ENCODE results near the gene TSGA10IP. TPM values are rescaled to one million over a fixed set of nuclear protein-coding genes. Genes with fewer than 3 reads are reported as not detected.

The TSGA10IP gene
- polyA plus RNA-seq, 1 donor (not counting 4 experiments of a cell fraction or from before 2014, with no cell fraction given) = not detected

DNA sequence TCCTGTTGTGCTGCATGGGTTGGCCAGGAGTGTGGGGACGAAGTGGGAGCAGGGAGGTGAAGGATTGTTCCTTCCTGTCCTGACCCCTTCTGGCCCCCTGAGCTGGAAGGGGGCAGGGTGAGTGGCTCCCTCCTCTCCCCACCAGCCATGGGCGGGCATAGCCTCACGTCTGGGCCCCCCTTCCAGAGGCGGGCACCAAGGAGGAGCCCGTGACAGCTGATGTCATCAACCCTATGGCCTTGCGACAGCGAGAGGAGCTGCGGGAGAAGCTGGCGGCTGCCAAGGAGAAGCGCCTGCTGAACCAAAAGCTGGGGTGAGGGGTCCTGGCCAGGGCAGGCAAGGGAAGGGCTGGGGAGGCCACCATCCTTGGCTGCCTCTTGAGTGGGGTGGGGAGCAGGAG lies 19.6 kb downstream of the TSGA10IP start:
- Histone ChIP-seq H3K4me2 (ENCODE audit: control insufficient read depth, extremely low read depth, insufficient read depth, low read depth, low read length) (no peak overlapping the region), H3K9ac (ENCODE audit: control insufficient read depth, extremely low read depth, insufficient read depth, low read length) (no peak overlapping the region), H3K9me3 (ENCODE audit: control insufficient read depth, low read depth, low read length) (no peaks in the 10 kb centered on the region), H3K27ac (ENCODE audit: control insufficient read depth, insufficient read depth, low read length) (no peak overlapping the region), H3K9me1 (ENCODE audit: control insufficient read depth, extremely low read depth, insufficient read depth, low read length) (no peaks in the 10 kb centered on the region), H3K36me3 (ENCODE audit: control insufficient read depth in 2 of 2, extremely low read depth in 1 of 2, insufficient read depth in 2 of 2, low read length in 2 of 2) (peaks cover 21 to 30% of the 10 kb centered on the region in 2 experiments), H3K27me3 (ENCODE audit: control insufficient read depth, extremely low read depth, insufficient read depth, low read length) (no peaks in the 10 kb centered on the region), H2AFZ (ENCODE audit: control insufficient read depth, low read length) (no peak overlapping the region), H3K4me1 (ENCODE audit: control insufficient read depth, extremely low read depth, insufficient read depth, low read length) (peaks cover 8% of the 10 kb centered on the region), H3K79me2 (ENCODE audit: control insufficient read depth, insufficient read depth, low read length) (peaks cover 31% of the 10 kb centered on the region), H3K4me3 (ENCODE audit: control insufficient read depth in 2 of 3, extremely low read depth in 1 of 3, insufficient read depth in 2 of 3, low read depth in 1 of 3, low read length in 3 of 3) (no peak overlapping the region), H4K20me1 (ENCODE audit: control insufficient read depth, extremely low read depth, insufficient read depth, low read length) (no peaks in the 10 kb centered on the region)
- dilution Hi-C loops (cut with MboI; ENCODE audit: extremely low pct_ligation_motif_present, low sequenced_read_pairs) = no loop called here
- TF ChIP-seq EZH2 (IDR thresholded peaks at IDR 0.05; ENCODE audit: low read length) = no peak
- TF ChIP-seq, protein P1, sequence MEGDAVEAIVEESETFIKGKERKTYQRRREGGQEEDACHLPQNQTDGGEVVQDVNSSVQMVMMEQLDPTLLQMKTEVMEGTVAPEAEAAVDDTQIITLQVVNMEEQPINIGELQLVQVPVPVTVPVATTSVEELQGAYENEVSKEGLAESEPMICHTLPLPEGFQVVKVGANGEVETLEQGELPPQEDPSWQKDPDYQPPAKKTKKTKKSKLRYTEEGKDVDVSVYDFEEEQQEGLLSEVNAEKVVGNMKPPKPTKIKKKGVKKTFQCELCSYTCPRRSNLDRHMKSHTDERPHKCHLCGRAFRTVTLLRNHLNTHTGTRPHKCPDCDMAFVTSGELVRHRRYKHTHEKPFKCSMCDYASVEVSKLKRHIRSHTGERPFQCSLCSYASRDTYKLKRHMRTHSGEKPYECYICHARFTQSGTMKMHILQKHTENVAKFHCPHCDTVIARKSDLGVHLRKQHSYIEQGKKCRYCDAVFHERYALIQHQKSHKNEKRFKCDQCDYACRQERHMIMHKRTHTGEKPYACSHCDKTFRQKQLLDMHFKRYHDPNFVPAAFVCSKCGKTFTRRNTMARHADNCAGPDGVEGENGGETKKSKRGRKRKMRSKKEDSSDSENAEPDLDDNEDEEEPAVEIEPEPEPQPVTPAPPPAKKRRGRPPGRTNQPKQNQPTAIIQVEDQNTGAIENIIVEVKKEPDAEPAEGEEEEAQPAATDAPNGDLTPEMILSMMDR (optimal IDR thresholded peaks at IDR 0.05 in 1 of 3, IDR thresholded peaks at IDR 0.05 in 1 of 3, conservative IDR thresholded peaks at IDR 0.05 in 1 of 3; ENCODE audit: extremely low read depth in 1 of 3, insufficient read depth in 2 of 3, low read length in 3 of 3) = no peak
- FAIRE-seq (no peak), DNase-seq (ENCODE audit: low read depth, low spot score) (no peak)

DNA sequence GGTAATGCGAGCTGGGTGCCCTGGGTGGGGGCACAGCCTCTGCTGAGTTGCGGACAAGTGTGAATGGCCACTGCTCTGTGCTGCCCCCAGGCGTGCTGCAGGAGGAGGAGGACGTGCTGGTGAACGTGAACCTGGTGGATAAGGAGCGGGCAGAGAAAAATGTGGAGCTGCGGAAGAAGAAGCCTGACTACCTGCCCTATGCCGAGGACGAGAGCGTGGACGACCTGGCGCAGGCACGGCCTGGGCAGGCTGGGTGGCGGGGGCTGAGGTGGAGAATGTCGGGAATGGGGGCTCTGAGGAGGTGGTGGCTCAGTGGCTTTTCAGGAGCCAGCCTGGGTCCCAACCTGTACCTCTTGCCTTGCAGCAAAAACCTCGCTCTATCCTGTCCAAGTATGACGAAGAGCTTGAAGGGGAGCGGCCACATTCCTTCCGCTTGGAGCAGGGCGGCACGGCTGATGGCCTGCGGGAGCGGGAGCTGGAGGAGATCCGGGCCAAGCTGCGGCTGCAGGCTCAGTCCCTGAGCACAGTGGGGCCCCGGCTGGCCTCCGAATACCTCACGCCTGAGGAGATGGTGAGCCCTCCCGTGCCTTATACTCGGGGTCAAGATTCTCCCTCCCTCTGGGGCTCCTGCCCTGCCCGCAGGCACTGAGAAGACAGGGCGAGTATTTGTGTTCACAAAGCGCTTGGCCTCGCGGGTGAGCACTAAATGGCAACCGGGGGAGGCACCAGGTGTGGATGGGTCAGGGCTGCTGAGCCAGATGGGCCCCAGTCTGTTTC lies 20.9 kb downstream of the TSGA10IP start:
- DNase-seq (ENCODE audit: low read depth, low spot score) = no peak
- H3K79me2 ChIP-seq (ENCODE audit: control insufficient read depth, insufficient read depth, low read length) = peaks cover 31% of the 10 kb centered on the region
- no peak overlapping the region for H3K27ac ChIP-seq (ENCODE audit: control insufficient read depth, insufficient read depth, low read length)
- no peak for TF ChIP-seq EZH2 (IDR thresholded peaks at IDR 0.05; ENCODE audit: low read length)
- TF ChIP-seq, protein P1 (optimal IDR thresholded peaks at IDR 0.05 in 1 of 3, IDR thresholded peaks at IDR 0.05 in 1 of 3, conservative IDR thresholded peaks at IDR 0.05 in 1 of 3; ENCODE audit: extremely low read depth in 1 of 3, insufficient read depth in 2 of 3, low read length in 3 of 3) = peak in 1 of 3 experiments; percentile 6
- H3K4me3 ChIP-seq (ENCODE audit: control insufficient read depth in 2 of 3, extremely low read depth in 1 of 3, insufficient read depth in 2 of 3, low read depth in 1 of 3, low read length in 3 of 3) = no peak overlapping the region
- H3K4me2 ChIP-seq (ENCODE audit: control insufficient read depth, extremely low read depth, insufficient read depth, low read depth, low read length) = no peak overlapping the region
- H3K9ac ChIP-seq (ENCODE audit: control insufficient read depth, extremely low read depth, insufficient read depth, low read length) = no peak overlapping the region
- peaks cover 22 to 34% of the 10 kb centered on the region in 2 experiments for H3K36me3 ChIP-seq (ENCODE audit: control insufficient read depth in 2 of 2, extremely low read depth in 1 of 2, insufficient read depth in 2 of 2, low read length in 2 of 2)
- dilution Hi-C loops (cut with MboI; ENCODE audit: extremely low pct_ligation_motif_present, low sequenced_read_pairs) = no loop called here
- no peaks in the 10 kb centered on the region for H3K9me1 ChIP-seq (ENCODE audit: control insufficient read depth, extremely low read depth, insufficient read depth, low read length)
- H4K20me1 ChIP-seq (ENCODE audit: control insufficient read depth, extremely low read depth, insufficient read depth, low read length) = no peaks in the 10 kb centered on the region
- H3K27me3 ChIP-seq (ENCODE audit: control insufficient read depth, extremely low read depth, insufficient read depth, low read length) = no peaks in the 10 kb centered on the region
- peaks cover 8% of the 10 kb centered on the region for H3K4me1 ChIP-seq (ENCODE audit: control insufficient read depth, extremely low read depth, insufficient read depth, low read length)
- no peaks in the 10 kb centered on the region for H3K9me3 ChIP-seq (ENCODE audit: control insufficient read depth, low read depth, low read length)
- no peak for FAIRE-seq
- H2AFZ ChIP-seq (ENCODE audit: control insufficient read depth, low read length) = no peak overlapping the region

Measured in keratinocyte (primary cell).